AG08396 (cell line): ENCODE data around the gene NLRC4.
"Not testable (repeated sequence)": the region's sequence is repeated elsewhere in the genome, so short reads cannot be mapped to it uniquely, and the experiment has no call there.

Experiments used
- DNase-seq: peaks from one replicate; pipeline ENCODE4 v3.0.0; 2012; ENCODE audit warnings: low spot score, mixed read lengths

Gene NLRC4

GRCh38 chr2:32264422-32265105, at the start of gene NLRC4:
NLRC4 (minus strand) TSS chr2:32264886; CDS start chr2:32256775, 8,111 bp downstream.
- DNase-seq, result no peak

- no peak for DNase-seq
Observed at GRCh38 chr2:32310577-32310976, 45.9 kb upstream of the NLRC4 start.

GRCh38 chr2:32293966-32294562, 29.4 kb upstream of the NLRC4 start:
- not testable (repeated sequence) for DNase-seq

- DNase-seq, result not testable (repeated sequence)
Observed at GRCh38 chr2:32293493-32293892, 28.8 kb upstream of the NLRC4 start.

GRCh38 chr2:32291746-32292145, 27.1 kb upstream of the NLRC4 start:
- no peak for DNase-seq

GRCh38 chr2:32290000-32290339, 25.3 kb upstream of the NLRC4 start:
- no peak for DNase-seq

GRCh38 chr2:32289165-32289999, 24.7 kb upstream of the NLRC4 start:
- peak; percentile 32 for DNase-seq

GRCh38 chr2:32284321-32284720, 19.6 kb upstream of the NLRC4 start:
- no peak for DNase-seq

GRCh38 chr2:32278478-32278853, 13.8 kb upstream of the NLRC4 start:
- no peak for DNase-seq

- peak; percentile 99 for DNase-seq
Observed at GRCh38 chr2:32277674-32278477, 13.2 kb upstream of the NLRC4 start, which contains the start of gene YIPF4. YIPF4 (plus strand) TSS chr2:32277904; CDS start chr2:32278156, 252 bp downstream.

- no peak for DNase-seq
Observed at GRCh38 chr2:32277363-32277673, 12.6 kb upstream of the NLRC4 start.

- DNase-seq, result not testable (repeated sequence)
Observed at GRCh38 chr2:32275790-32276189, 11.1 kb upstream of the NLRC4 start.

GRCh38 chr2:32274289-32274688, 9.6 kb upstream of the NLRC4 start:
- DNase-seq, result no peak

GRCh38 chr2:32272279-32272678, 7.6 kb upstream of the NLRC4 start:
- no peak for DNase-seq

- DNase-seq, result no peak
Observed at GRCh38 chr2:32271063-32271462, 6.4 kb upstream of the NLRC4 start.

GRCh38 chr2:32262105-32262504, 2.6 kb downstream of the NLRC4 start:
- no peak for DNase-seq

GRCh38 chr2:32260376-32260775, 4.3 kb downstream of the NLRC4 start:
- no peak for DNase-seq

- no peak for DNase-seq
Observed at GRCh38 chr2:32258242-32258641, 6.4 kb downstream of the NLRC4 start.

GRCh38 chr2:32250290-32250689, 14.4 kb downstream of the NLRC4 start:
- DNase-seq, result no peak

- no peak for DNase-seq
Observed at GRCh38 chr2:32249731-32250236, 14.9 kb downstream of the NLRC4 start.

- DNase-seq, result no peak
Observed at GRCh38 chr2:32248299-32248698, 16.4 kb downstream of the NLRC4 start.

- DNase-seq, result no peak
Observed at GRCh38 chr2:32246911-32247310, 17.8 kb downstream of the NLRC4 start.
